ENCODE results near the gene PCDHA8.

GRCh38 chr5:140828362-140828737 is 12.6 kb upstream of the PCDHA8 start:
- TF ChIP-seq EZH2 (IDR thresholded peaks at IDR 0.05) (no peak), CTCF (IDR thresholded peaks at IDR 0.05 in 2 of 3, conservative IDR thresholded peaks at IDR 0.05 in 1 of 3; ENCODE audit: borderline replicate concordance in 1 of 3, insufficient read depth in 1 of 3, low read depth in 2 of 3, low read length in 2 of 3) (no peak), POLR2AphosphoS5 (IDR thresholded peaks at IDR 0.05; ENCODE audit: low read depth, low read length) (no peak), POLR2A (IDR thresholded peaks at IDR 0.05; ENCODE audit: borderline replicate concordance, extremely low read depth, insufficient read depth, insufficient read length) (no peak), ZNF274 (IDR thresholded peaks at IDR 0.05; ENCODE audit: low read depth, low read length) (no peak), EZH2phosphoT487 (IDR thresholded peaks at IDR 0.05; ENCODE audit: borderline replicate concordance) (no peak), FOSL1 (IDR thresholded peaks at IDR 0.05; ENCODE audit: low read depth) (no peak)

All from HCT116 (cell line).